CD14-positive monocyte (primary cell): Measurements from ENCODE around the gene BAIAP3. TPM values are rescaled to one million over a fixed set of nuclear protein-coding genes. Genes with fewer than 3 reads are reported as not detected.

Experiments used
- DNase-seq, 3 donors: peaks; one replicate each; pipeline ENCODE4 v3.0.0-alpha.2; 2011 to 2022
- H2AFZ ChIP-seq: 2 replicates; pipeline ENCODE4 v1.6.0; 2012; ENCODE audit warnings: mild to moderate bottlenecking, low read depth, low read length, inconsistent platforms; ENCODE audit not compliant: insufficient read depth, poor library complexity, severe bottlenecking
- H3K27ac ChIP-seq, 2 donors: 1 replicate in 1 of 2; 2 replicates in 1 of 2; pipeline ENCODE4 v1.5.1; 2012 to 2013; ENCODE audit warnings: low read length in 2 of 2, control low read depth in 1 of 2, inconsistent platforms in 1 of 2, low read depth in 1 of 2, mild to moderate bottlenecking in 1 of 2
- H3K27me3 ChIP-seq, 2 donors: one replicate each; pipeline versions ENCODE4 v1.6.0 to v1.6.1; 2011 to 2013; ENCODE audit warnings: low read length in 2 of 2; ENCODE audit not compliant: control insufficient read depth in 2 of 2, insufficient read depth in 2 of 2
- H3K36me3 ChIP-seq, 2 donors: replicated peaks in 1 of 2; 1 replicate in 1 of 2; 2 replicates in 1 of 2; pipeline versions ENCODE4 v1.5.1 to v1.6.1; 2012 to 2013; ENCODE audit warnings: low read length in 2 of 2, control low read depth in 1 of 2, inconsistent platforms in 1 of 2, mild to moderate bottlenecking in 1 of 2; ENCODE audit not compliant: insufficient read depth in 2 of 2, control insufficient read depth in 1 of 2
- H3K4me1 ChIP-seq, 2 donors: 1 replicate in 1 of 2; 2 replicates in 1 of 2; pipeline versions ENCODE4 v1.5.1 to v1.6.1; 2012 to 2013; ENCODE audit warnings: low read length in 2 of 2, control low read depth in 1 of 2, inconsistent platforms in 1 of 2, mild to moderate bottlenecking in 1 of 2, moderate library complexity in 1 of 2; ENCODE audit not compliant: insufficient read depth in 2 of 2, control insufficient read depth in 1 of 2
- H3K4me2 ChIP-seq: replicated peaks from 2 replicates; pipeline ENCODE3; 2012; ENCODE audit warnings: low read length, moderate library complexity, mild to moderate bottlenecking; ENCODE audit not compliant: poor library complexity, severe bottlenecking; ENCODE audit errors: extremely low read depth
- H3K4me3 ChIP-seq, 3 experiments: fragments of 200-600 bp in 1 of 3; sonication (generic) in 1 of 3; replicated peaks in 1 of 3; 1 replicate in 2 of 3; 2 replicates in 1 of 3; pipeline ENCODE4 v1.5.1; 2011 to 2013; ENCODE audit warnings: low read length in 3 of 3, mild to moderate bottlenecking in 3 of 3, control low read depth in 2 of 3, low read depth in 2 of 3, inconsistent platforms in 1 of 3, moderate library complexity in 1 of 3
- H3K79me2 ChIP-seq: 2 replicates; pipeline ENCODE4 v1.6.0; 2012; ENCODE audit warnings: mild to moderate bottlenecking, control low read depth, inconsistent platforms, low read length, moderate library complexity; ENCODE audit not compliant: insufficient read depth
- H3K9ac ChIP-seq: 2 replicates; pipeline ENCODE4 v1.6.0; 2017; ENCODE audit warnings: low read length, mild to moderate bottlenecking; ENCODE audit not compliant: insufficient read depth, poor library complexity, severe bottlenecking
- H3K9me3 ChIP-seq, 2 donors: replicated peaks in 1 of 2; 1 replicate in 1 of 2; 2 replicates in 1 of 2; pipeline versions ENCODE4 v1.5.1 to v1.6.1; 2012 to 2013; ENCODE audit warnings: low read length in 2 of 2, control low read depth in 1 of 2; ENCODE audit not compliant: control insufficient read depth in 1 of 2, insufficient read depth in 1 of 2
- H4K20me1 ChIP-seq: 2 replicates; pipeline ENCODE4 v1.6.0; 2012; ENCODE audit warnings: mild to moderate bottlenecking, low read length, control low read depth, moderate library complexity; ENCODE audit not compliant: insufficient read depth
- H3K27ac Mint-ChIP-seq, 7 donors: one replicate each; pipeline ENCODE4 v1.8.0; 2020; ENCODE audit warnings: mild to moderate bottlenecking in 7 of 7, mixed read lengths in 7 of 7, moderate library complexity in 6 of 7, inconsistent platforms in 2 of 7
- H3K27me3 Mint-ChIP-seq, 3 donors: one replicate each; pipeline ENCODE4 v1.8.0; 2021 to 2022; ENCODE audit warnings: low read depth in 3 of 3, mild to moderate bottlenecking in 3 of 3, mixed read lengths in 3 of 3, moderate library complexity in 3 of 3, inconsistent platforms in 1 of 3
- H3K36me3 Mint-ChIP-seq, 2 donors: one replicate each; pipeline ENCODE4 v1.8.0; 2020; ENCODE audit warnings: mixed read lengths in 2 of 2, inconsistent platforms in 1 of 2, mild to moderate bottlenecking in 1 of 2
- H3K4me1 Mint-ChIP-seq: one replicate; pipeline ENCODE4 v1.8.0; 2020; ENCODE audit warnings: mild to moderate bottlenecking, mixed read lengths
- H3K4me3 Mint-ChIP-seq, 2 donors: one replicate each; pipeline ENCODE4 v1.8.0; 2020; ENCODE audit warnings: mild to moderate bottlenecking in 2 of 2, mixed read lengths in 2 of 2, moderate library complexity in 1 of 2
- H3K9me3 Mint-ChIP-seq, 7 donors: one replicate each; pipeline ENCODE4 v1.8.0; 2020 to 2022; ENCODE audit warnings: mixed read lengths in 7 of 7, mild to moderate bottlenecking in 6 of 7, moderate library complexity in 6 of 7, inconsistent platforms in 2 of 7
- WGBS: methylation state at CpG from one replicate; pipeline ENCODE4 v1.1.5; 2013; ENCODE audit warnings: missing lambda C conversion rate; ENCODE audit not compliant: insufficient coverage; 5-methylcytosine and 5-hydroxymethylcytosine counted together
- intact Hi-C, 2 donors: fragments of 100-400 bp; cut with micrococcal nuclease; formaldehyde crosslinking; loops; one replicate each; pipeline versions ENCODE4 v1.15.0 to v1.15.1; 2023
- polyA plus RNA-seq, 3 donors: library from polyadenylated mRNA; depleted of rRNA in 1 of 3; unstranded in 2 of 3; stranded (reverse) in 1 of 3; fragments of 300-500 nt in 2 of 3; fragments of >200 nt in 1 of 3; fragmentation: Illumina TruSeq in 2 of 3; gene quantifications; 1 replicate in 2 of 3; 2 replicates in 1 of 3; pipeline ENCODE4 v1.2.3, GENCODE V29; 2012 to 2021
- TF ChIP-seq, protein P1 (sequence below): fragments of 200-600 bp; IDR thresholded peaks from one replicate; pipeline ENCODE4 v1.8.0; 2022; ENCODE audit warnings: antibody characterized with exemption, mild to moderate bottlenecking

Gene BAIAP3
- polyA plus RNA-seq, 3 donors, result 1.0 TPM; not detected in 2

DNA sequence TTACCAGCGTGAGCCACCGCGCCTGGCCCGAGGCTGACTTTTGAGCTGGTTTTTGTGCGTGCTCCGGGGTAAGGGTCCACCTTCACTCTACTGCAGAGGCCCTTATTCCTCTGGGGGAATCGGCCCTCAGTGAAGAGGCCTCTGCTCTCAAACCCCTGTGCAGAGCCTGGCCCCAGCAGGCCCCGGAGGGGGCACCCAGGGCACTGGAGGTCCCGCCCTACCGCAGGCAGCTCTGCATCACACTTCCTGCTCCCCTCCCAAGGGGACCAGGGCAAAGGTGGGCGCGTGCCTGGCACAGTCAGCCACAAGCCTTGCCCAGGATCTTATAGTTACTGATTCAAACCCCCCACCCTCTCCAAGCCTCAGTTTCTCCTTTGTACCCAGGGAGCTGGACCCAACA, 27.6 kb upstream of the BAIAP3 start:
- Mint-ChIP-seq H3K4me1 (peaks cover 29% of the 10 kb centered on the region), H3K4me3 (no peak overlapping the region), H3K36me3 (no peaks in the 10 kb centered on the region), H3K9me3 (peaks cover 0 to 2% (median 0%) of the 10 kb centered on the region in 7 donors), H3K27me3 (peaks cover 6 to 17% (median 16%) of the 10 kb centered on the region in 3 donors), H3K27ac (no peak overlapping the region)
- Histone ChIP-seq H3K9me3 (no peaks in the 10 kb centered on the region), H4K20me1 (peaks cover 10% of the 10 kb centered on the region), H3K4me1 (peaks cover 20 to 24% of the 10 kb centered on the region in 2 donors), H3K4me3 (no peak overlapping the region), H3K36me3 (no peaks in the 10 kb centered on the region), H2AFZ (no peak overlapping the region), H3K4me2 (no peak overlapping the region), H3K27me3 (peaks cover 0 to 3% of the 10 kb centered on the region in 2 donors), H3K9ac (no peak overlapping the region), H3K79me2 (peaks cover 10% of the 10 kb centered on the region), H3K27ac (no peak overlapping the region)
- TF ChIP-seq, protein P1, sequence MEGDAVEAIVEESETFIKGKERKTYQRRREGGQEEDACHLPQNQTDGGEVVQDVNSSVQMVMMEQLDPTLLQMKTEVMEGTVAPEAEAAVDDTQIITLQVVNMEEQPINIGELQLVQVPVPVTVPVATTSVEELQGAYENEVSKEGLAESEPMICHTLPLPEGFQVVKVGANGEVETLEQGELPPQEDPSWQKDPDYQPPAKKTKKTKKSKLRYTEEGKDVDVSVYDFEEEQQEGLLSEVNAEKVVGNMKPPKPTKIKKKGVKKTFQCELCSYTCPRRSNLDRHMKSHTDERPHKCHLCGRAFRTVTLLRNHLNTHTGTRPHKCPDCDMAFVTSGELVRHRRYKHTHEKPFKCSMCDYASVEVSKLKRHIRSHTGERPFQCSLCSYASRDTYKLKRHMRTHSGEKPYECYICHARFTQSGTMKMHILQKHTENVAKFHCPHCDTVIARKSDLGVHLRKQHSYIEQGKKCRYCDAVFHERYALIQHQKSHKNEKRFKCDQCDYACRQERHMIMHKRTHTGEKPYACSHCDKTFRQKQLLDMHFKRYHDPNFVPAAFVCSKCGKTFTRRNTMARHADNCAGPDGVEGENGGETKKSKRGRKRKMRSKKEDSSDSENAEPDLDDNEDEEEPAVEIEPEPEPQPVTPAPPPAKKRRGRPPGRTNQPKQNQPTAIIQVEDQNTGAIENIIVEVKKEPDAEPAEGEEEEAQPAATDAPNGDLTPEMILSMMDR, result no peak
- WGBS, result 73% methylated on average over 12 of the region's 12 CpGs
- no peak for DNase-seq
- intact Hi-C loops, result loop anchor here in 1 of 2 donors (10.0 kb wide), 1 partner anchor 109 kb away; the partner anchor contains the start of gene UNKL

DNA sequence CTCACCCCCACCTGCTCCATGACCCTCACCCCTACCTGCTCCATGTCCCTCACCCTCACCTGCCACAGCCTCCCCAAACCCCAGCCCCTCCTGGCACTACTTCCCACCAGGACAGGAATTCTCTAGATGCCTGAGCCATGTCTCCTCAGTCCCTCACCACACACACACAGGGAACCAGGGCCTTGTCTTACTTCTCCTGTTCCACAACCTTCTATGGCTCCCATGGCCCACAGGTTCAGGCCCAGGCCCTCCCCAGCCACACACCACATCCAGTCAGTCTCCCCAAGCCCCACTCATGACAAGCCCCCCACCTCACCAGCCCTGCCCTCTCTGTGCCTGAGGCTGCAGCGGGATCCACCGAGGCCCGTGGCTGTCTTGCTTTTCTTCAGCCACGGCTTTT, 27.1 kb upstream of the BAIAP3 start:
- Histone ChIP-seq H3K27me3 (peaks cover 0 to 3% of the 10 kb centered on the region in 2 donors), H2AFZ (no peak overlapping the region), H3K9ac (no peak overlapping the region), H3K4me2 (no peak overlapping the region), H4K20me1 (peaks cover 15% of the 10 kb centered on the region), H3K4me1 (peaks cover 21 to 24% of the 10 kb centered on the region in 2 donors), H3K4me3 (no peak overlapping the region), H3K27ac (no peak overlapping the region), H3K79me2 (peaks cover 15% of the 10 kb centered on the region), H3K9me3 (no peaks in the 10 kb centered on the region), H3K36me3 (no peaks in the 10 kb centered on the region)
- TF ChIP-seq, protein P1, result no peak
- WGBS, result 75% methylated on average over 4 of the region's 4 CpGs
- intact Hi-C loops, result loop anchor here in 1 of 2 donors (10.0 kb wide), 1 partner anchor 108 kb away; the partner anchor contains the start of gene UNKL
- Mint-ChIP-seq H3K27me3 (peaks cover 4 to 13% (median 12%) of the 10 kb centered on the region in 3 donors), H3K27ac (no peak overlapping the region), H3K4me1 (peaks cover 34% of the 10 kb centered on the region), H3K36me3 (no peaks in the 10 kb centered on the region), H3K9me3 (peaks cover 0 to 2% (median 0%) of the 10 kb centered on the region in 7 donors), H3K4me3 (no peak overlapping the region)
- no peak for DNase-seq
